DMS 273 (cell line): ENCODE measurements around the gene CDC42BPB.
"Not testable (repeated sequence)": the region's sequence is repeated elsewhere in the genome, so short reads cannot be mapped to it uniquely, and the experiment has no call there.

ENCODE experiments used
- DNase-seq: peaks from one replicate; lab custom pipeline; 2025; ENCODE audit not compliant: unreplicated experiment; lab: John Stamatoyannopoulos, UW

CDC42BPB gene

DNA sequence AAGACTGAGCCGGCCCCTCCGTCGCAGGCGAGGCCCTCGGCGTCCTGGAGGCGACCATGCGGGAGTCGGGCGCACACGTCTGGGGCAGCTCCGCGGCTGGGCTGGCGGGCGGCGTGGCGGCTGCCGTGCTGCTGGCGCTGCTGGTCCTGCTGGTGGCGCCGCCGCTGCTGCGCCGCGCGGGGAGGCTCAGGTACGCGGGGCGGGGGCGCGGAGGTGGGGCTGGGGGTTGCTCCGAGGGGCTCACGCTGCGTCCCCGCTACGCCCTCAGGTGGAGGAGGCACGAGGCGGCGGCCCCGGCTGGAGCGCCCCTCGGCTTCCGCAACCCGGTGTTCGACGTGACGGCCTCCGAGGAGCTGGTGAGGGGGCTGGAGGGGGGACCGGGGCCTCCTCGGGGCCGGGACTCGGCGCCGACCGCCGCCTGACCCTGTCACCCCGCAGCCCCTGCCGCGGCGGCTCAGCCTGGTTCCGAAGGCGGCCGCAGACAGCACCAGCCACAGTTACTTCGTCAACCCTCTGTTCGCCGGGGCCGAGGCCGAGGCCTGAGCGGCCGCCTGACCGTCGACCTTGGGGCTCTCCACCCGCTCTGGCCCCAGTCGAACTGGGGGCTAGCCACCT is 127.1 kb downstream of the CDC42BPB start:
- peak; percentile 62 for DNase-seq

DNA sequence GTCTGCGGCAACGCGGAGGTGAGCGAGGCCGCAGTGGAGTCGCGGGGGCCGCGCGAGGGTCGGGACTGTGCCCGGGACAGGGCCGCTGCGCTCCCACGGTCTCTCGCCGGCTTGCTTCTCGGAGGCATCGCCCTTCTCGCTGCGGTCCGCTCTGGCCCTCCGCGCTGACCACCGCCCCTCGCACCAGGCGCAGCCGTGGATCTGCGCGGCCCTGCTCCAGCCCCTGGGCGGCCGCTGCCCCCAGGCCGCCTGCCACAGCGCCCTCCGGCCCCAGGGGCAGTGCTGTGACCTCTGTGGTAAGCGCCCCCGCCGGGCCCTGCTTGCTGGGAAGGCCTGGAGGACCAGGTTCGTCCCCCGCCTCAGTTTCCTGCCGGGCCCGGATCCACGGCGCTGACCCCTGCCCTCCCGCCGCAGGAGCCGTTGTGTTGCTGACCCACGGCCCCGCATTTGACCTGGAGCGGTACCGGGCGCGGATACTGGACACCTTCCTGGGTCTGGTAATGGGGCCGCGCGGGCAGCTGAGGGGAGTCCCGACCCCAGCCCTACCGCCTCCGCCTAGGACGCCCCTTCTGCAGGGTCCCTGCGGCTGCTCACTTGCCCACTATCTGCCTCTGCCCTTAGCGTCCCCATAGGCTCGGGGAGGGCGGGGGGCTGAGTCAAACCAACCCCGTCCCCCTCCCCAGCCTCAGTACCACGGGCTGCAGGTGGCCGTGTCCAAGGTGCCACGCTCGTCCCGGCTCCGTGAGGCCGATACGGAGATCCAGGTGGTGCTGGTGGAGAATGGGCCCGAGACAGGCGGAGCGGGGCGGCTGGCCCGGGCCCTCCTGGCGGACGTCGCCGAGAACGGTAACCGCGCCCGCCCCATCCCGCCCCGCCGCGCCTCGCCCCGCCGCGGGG is 127.9 kb downstream of the CDC42BPB start:
- DNase-seq: no peak

DNA sequence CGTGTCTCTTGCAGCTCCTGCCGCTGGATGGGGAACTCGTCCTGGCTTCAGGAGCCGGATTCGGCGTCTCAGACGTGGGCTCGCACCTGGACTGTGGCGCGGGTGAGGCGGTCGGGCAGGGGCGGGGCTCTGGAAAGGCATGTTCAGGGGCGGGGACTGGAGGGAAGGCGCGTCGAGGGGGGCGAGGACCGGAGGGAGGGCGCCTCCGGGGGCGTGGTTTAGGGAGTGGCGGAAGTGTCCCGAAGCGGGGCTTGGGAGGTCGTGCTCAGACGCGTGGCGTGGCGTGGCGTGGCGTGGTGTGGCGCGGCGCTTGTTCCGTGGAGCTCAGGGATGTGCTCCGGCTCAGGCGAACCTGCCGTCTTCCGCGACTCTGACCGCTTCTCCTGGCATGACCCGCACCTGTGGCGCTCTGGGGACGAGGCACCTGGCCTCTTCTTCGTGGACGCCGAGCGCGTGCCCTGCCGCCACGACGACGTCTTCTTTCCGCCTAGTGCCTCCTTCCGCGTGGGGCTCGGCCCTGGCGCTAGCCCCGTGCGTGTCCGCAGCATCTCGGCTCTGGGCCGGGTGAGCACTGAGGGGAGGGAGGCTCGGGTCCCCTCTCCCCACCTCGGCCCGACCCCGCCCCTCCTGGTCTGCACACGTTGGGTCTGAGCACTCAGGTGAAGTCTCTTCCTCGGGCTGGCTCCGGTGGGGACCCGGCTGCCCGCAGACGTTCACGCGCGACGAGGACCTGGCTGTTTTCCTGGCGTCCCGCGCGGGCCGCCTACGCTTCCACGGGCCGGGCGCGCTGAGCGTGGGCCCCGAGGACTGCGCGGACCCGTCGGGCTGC is 128.7 kb downstream of the CDC42BPB start:
- peak; percentile 82 for DNase-seq

DNA sequence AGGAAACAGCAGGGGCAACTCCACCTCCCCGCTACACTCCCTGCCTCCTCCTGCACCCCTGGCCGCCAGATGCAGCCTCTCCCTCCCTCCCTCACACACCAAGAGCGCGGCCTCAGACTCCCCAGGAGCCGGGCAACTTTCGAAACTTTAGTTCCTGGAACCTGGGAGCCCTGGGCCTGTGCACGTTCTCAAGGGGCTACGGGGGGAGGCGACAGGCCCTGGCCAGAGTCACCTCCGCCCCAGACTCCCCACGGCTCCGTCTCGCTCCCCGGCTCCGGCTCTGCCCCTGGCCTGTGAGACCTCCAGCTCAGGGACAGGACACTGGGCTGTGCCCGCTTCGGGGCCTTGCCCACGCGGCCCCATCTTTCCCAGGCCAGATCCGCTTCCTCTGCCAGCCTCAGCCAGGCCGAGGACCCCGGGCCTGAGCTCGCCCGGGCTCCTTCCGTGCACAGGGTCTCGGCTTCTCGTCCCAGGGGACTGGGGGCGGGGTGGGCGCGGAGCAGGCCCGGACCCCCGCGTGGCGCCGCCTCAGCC is 129.4 kb downstream of the CDC42BPB start:
- peak; percentile 55 for DNase-seq

- no peak for DNase-seq
These were observed 129.9 kb downstream of the CDC42BPB start for GRCh38 chr14:102927346-102927877.

- DNase-seq: not testable (repeated sequence)
These were observed 130.5 kb downstream of the CDC42BPB start for GRCh38 chr14:102926840-102927239.

DNA sequence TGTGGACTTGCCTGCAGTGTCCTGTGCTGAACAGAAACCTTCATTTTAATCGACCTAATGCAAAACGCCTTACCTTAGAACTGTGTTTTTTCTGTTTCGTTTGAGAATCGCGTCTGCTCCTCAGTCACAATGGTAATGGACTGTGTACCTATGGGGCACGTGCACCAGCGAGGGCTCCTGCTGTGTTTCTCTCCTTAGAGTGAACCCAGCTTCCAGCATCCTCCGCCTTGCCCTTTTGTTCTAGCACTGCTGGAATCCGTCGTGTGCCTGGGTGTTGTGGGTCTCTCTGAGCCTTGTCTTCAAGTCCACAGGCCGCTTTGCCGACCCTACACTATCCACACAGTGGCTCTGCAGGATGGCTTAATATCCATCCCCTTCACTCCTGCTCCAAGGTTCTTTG is 131.2 kb downstream of the CDC42BPB start:
- DNase-seq: no peak

- no peak for DNase-seq
These were observed 131.7 kb downstream of the CDC42BPB start for GRCh38 chr14:102925646-102926045.

- peak; percentile 43 for DNase-seq
These were observed 132.4 kb downstream of the CDC42BPB start for GRCh38 chr14:102924632-102925588.

DNA sequence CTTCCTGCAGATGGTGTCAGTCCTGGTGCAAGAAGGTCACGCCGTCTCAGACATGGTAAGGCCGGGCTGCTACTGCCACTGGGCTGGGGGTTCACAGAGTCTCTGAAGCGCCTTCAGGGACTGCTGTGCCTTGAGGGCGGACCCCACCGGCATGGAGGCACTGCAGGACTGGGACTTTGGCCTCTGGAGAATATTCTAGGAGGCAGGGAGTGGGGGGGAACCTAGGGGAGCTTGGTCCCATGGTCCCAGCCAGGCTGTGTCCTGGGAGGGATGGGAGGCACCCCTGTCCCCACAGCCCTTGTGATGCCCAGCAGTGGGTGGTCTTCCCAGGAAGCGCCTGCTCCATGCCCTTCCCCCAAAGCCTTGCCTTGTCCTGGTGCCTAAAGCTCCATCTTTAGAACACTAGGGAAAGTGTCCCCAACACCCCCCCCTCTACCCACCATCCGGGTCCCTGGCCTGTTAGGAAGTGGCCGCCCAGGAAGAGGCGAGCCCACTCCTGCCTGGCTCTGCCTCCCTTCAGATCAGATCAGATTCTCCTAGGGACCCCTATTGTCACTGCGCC is 133.3 kb downstream of the CDC42BPB start:
- no peak for DNase-seq

DNA sequence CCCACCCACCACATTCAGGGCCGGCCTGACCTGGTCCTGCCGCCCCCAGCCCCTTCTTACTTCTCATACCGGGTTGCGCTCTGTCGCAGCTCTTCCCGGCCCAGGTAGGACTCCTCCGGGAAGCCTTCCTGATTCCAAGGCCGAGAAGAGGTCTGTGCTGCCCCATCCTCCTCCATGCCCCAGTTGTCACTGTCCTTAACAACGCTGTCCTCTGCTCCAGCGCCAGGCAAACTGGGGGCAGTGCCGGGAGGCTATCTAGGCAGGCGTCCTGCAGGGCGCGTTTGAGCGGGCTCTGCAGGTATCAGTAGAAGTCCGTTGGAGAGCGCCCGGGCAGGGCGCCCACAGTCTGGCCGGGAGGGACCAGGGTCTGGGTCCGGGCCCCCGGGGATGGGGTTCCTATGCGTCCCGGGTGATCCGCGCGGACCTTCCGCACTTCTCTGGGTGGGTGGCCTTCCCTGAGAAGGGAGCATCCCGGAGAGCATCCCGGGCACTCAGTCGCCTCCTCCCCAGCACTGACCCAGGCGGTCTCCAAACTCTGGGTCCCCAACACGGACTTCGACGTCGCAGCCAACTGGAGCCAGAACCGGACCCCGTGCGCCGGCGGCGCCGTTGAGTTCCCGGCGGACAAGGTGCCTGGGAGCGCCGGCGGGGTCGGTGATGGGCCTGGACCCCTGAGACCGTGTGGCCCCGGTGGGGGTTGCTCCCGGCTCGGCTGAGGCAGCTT is 134.0 kb downstream of the CDC42BPB start:
- DNase-seq: peak; percentile 37

DNA sequence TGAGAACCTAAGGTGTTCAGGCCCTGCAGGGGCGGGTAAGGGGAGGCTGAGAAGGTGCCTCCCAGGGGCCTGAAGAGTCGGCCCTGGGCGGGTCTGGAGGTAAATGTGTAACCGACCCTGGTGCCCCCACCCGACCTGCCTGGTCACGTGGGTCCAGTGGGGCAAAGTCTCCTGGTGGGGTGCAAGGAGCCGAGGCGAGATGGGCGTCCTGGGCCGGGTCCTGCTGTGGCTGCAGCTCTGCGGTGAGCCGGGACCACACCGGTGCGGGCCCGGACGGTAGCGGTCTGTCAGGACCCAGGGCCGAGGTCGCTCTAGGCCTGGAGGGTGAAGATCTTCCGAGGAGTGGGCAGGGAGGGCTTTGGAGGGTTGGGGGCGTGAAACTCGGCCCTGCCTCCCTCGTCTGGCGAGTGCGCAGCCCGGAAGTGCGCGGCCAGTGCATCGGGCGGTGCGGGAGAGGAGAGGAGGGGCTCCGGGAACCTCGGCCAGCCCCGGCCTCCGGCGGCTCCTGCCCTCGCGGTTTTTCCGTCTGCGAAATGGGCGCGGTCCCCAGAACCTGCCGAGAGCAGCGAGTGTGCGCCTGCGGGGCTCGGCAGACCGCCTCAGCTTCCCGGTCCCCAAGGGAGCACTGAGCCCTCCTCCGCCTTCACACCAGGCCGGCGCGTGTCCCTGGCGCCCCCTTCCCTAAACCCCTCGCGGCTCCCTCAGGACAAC is 134.7 kb downstream of the CDC42BPB start, which contains the start of gene AMN:
TSS of gene AMN (plus strand) at position 174 of the 711 bp plus-strand sequence. CDS start at position 200, 26 bp downstream.
- peak; percentile 35 for DNase-seq

- no peak for DNase-seq
These were observed 136.4 kb downstream of the CDC42BPB start for GRCh38 chr14:102920998-102921304.

DNA sequence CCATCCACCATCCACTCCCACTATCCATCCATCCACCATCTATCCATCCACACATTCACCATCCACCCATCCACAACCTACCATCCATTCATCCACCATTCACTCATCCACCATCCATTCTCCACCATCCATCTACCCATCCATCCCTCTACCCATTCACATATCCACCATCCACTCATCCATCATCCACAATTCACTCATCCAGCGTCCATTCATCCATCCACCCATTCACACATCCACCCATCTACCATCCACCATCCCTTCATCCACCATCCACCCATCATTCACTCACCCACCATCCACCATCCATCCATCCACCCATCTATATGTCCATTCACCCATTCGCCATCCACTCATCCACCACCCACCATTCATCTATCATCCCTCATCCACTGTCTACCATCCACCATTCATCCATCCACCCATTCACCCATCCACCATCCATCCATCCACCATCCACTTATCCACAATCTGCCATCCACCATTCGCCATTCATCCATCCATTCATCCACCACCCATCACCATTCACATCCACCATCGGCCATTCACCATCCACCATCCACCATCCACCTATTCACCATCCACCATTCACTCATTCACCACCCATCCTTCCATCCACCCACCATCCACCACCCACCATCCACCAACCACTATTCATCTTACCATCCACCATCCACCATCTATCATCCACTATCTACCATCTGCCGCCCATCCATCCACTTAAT is 136.9 kb downstream of the CDC42BPB start:
- no peak for DNase-seq

DNA sequence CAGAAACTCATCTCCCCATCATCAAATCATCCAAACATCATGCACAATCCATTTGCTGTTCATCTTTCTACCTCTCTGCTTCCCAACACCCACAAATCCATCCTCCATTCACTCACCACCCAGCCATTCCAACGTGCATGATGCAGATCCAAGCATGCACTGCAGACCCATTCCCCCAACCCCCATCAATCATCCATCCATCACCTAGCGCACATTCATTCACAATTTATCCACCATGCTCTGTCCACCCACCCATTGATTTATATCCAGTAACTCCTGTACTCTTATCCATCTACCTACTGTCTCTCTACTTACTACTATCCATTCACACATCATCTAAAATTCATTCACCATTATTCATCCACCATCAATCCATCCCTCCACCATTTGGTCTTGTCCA is 138.9 kb downstream of the CDC42BPB start:
- no peak for DNase-seq

GRCh38 chr14:102917469-102918211 is 139.7 kb downstream of the CDC42BPB start:
- peak; percentile 82 for DNase-seq

DNA sequence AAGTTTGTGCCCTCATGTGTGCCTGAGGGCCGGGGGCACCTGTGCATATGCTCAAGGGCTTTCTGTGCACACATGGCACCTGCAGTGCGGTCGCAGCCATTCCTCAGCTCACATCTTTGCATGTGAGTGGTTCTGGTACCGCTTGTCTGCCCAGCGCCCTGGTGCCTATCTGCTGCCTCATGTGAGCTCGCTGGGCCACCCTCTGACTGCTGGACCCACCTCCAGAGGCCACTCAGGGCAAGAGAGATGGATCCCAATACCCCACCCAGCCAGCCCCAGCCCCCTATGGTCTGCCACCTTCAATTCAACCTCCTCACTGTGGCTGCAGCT is 140.3 kb downstream of the CDC42BPB start:
- no peak for DNase-seq
